NCI-H446 (cell line): Measurements from ENCODE around the gene FBRS.
"Not testable (repeated sequence)": the region's sequence is repeated elsewhere in the genome, so short reads cannot be mapped to it uniquely, and the experiment has no call there.

Experiments
- DNase-seq, 2 experiments: peaks; one replicate each; lab custom pipeline; 2025; lab: John Stamatoyannopoulos, UW

Gene FBRS

DNA sequence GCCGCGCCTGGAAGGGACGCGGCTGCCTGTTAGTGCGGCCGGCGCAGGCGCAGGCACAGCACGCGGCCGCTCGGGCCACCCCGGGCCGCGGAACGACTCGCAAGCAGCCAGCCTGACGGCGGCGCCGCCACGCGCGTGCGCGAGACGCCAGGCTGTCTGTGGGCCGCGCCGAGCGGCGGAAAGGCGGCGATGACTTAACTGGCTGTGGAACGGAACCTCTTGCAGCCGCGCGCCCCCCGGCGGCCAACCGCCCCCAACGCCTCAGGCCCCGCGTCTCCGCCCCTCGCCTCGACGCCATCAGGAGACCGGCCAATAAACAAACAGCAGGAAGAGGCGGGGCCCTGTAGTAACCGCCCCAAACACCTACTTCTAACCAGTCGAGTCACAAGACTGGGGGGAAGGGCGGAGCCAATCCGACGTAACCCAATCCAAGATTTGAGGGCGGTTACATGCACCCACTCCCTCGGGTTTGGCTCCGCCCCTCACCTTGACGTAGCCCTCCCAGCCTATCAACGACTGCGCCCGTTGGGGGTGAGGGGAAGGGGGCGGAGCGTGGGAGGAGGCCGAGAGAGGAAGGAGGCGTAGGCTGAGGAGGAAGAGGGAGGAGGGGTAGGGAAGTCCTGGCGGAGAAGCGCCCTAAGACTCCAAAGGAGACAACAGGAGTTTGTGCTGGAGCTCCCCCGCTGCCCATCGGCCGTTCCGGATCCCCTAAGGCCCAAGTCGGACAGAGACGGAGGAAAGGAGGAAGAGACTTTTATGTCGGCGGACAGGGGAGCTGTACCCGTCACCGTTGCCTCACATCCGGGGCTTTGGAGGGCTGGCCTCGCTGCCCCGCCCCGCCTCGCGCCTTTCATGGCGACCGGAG, at the start of gene FBRS:
FBRS (plus strand) TSS at position 566 of the 865 bp plus-strand sequence. CDS start 1,088 bp downstream, outside the sequence.
- peak; percentile 99 to 100 for DNase-seq

DNA sequence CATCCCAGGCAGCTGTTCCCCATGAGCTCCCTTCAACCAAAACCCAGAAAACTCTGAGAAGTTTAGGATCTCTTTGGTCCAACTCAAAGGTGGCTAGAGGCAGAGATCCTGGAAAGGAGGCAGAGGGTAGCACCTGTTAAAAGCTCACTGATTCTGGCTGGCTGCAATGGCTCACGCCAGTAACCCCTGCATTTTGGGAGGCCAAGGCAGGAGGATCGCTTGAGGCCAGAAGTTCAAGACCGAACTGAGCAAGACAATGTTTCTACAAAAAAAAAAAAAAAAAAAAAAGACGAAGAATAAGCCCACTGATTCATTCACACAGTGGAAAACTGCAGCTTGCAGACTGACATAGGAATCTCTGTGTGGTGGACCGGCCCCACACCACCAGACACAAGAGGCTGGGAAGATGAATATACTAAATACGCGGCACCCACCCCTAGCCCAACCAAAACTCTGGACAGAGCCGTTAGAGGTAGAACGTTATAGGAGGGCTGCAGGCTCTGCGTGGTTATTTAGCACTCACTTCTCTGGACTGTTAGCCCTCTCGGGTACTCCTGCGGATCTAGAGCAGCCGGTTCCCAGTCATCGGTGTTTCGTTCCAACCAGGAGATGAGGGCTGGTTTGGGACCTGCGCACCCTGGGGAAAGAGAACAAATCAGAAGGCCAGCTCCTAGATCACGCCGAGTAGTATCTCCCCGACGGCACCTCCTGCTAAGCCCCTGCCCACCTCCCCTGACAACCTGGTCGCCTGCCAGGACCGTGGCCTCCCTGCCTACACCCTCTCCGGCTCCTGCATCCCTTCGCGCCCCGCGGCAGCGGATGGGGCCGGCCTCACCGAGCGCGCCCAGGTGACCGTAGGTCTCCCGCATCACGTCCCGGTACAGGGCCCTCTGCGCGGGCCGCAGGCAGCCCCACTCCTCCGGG, 49.0 kb upstream of the FBRS start:
- peak in 1 of 2 experiments; percentile 23 for DNase-seq

DNA sequence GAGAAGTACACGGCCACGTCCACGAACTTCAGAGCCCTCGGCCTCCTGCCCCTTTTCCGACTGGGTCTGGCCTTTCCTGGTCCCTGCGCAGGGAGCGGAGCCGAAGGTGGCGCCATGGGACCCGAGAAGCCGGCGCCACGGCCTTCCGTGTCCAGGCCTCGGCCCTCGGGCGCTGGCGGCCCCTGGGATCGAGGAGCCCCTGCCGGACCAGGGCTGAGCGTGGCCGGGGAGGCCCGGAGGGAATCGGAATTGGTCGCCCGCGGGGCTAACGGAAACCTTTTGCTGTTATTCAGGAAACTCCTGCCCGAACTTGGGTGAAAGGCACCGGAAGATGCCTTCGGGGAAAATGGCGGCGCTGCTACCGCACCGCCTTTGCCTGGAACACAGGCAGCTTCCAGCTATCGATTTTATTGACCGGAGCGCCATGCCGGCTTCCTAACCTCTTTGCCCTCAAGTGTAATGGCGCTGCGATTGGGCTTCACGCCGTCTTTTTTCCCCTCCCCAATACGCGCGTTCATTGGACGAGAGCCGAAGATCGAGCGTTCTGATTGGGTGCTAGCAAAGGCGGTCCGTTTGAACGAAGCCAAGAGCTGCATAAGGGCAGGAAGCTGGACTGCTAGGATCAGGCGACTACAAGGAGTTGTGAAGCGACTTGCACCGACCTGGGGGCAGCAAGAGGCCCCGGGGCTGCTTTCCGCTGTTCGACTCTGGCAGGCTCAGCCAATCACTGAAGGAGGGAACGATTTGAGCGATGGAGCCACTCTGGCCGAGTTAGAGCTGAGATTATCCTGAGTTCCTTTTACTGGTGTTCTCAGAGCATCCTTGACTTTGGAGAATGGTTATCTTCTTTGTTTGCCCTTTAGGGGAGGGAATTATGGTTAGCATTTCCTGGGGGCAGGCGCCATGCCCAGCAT, 48.0 kb upstream of the FBRS start, which contains the start of gene ZNF689:
ZNF689 (minus strand) TSS at position 464 of the 914 bp plus-strand sequence; CDS start at position 116, 348 bp downstream.
- peak; percentile 94 to 98 for DNase-seq

DNA sequence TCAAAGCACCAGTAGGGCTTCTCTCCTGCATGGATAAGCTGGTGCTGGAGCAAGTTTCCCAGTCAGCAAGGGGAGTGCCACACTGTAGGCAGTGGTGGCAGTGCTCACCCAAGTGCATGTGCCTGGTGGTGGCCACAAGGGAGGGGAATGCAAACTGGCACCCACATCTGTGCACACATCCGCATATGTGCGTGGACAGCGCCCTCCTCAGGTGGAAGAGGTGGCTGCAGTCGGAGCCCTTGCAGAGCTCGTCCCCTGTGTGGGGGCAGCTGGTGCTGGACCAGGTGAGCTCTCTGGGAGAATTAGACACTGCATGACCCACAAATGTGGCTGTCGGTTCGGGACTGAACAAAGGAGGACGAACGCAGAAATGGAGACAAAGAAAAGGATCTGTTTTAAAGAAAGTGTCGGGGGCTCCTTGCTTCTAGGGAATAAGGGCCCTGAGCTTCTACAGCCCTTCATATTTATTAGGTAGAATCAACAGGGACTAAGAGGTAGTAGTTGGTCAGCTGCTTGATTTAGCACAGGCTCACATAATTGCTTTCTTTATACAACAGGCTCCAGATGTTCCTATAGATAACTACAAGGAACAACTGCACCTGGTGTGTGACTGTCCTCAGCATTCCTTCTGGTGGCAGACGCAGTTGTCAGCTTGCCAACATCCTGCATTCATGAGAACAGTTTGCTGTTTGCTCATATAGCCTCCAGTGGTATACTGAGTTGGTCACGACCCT, 42.7 kb upstream of the FBRS start:
- DNase-seq: peak in 1 of 2 experiments; percentile 29

DNA sequence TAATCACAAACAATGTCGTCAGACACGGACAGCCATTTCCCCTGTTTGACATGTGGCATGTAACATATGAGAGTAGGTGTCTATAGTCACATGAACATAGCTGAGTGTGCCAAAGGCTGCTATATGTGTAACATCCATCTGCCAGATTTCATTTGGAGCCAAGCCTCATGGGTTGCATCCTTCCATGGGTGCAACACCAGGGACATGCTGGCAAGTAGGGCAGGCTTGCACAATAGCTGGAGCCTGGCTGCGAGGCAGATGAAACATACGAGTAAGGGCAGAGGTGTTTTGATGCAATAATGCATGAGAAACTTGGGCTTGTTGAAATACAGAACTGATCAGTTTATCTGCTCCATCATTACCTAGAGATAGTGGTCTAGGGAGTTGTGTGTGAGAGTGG, 39.0 kb upstream of the FBRS start:
- DNase-seq: peak in 1 of 2 experiments; percentile 74

DNA sequence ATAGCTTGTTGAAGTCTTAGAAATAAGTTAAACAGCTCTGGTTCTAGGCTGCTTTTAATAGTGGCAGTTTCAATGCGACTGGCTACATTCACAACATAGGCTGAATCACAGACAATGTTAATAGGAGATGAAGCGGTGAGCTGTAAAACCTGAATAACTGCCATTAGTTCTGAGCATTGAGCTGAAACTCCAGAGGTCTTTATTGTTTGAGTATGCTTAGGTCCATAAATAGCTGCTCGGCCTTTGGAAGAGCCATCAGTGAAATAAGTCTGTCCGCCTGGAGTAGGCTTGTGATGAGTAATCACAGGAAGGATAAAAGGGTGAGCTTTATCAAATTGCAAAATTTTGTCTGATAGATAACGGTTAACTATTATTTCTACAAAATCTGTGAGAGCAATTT, 38.6 kb upstream of the FBRS start:
- no peak for DNase-seq

DNA sequence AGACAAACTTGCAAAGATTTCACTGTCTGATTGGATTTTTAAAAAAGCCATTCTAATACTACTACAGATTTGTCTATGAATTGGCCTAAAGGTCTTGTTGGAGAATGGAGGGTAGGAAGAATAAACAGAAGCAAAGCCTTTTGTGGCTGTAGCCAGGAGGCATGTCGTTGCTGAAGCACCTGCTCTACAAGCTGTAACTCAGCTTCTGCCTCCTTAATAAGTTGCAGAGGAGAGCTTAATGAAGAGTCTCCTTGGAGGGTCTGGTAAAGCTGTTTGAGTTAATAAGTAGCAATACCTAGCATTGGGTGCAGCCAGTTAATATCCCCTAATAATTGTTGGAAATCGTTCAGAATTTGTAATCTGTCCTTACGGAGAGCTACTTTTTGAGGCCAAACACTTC, 38.1 kb upstream of the FBRS start:
- DNase-seq: no peak

DNA sequence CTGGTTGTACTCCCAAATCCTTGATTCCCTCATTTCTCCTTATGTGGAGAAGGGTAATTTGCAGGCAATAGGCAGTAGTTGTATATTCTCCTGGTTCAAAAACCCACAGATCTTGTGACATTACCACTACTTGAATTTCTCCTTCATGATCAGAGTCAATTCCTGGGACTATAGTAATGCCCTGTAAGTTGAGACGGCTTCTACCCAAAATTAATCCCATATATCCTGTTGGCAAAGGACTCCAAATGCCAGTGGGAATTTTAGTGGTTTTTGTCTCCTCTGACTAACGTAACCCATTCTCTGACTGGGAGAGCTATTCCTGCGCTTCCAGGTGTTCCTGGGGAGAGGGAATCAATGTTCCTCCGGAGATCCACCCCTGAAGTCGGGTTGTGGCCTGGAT, 36.5 kb upstream of the FBRS start:
- no peak for DNase-seq

DNA sequence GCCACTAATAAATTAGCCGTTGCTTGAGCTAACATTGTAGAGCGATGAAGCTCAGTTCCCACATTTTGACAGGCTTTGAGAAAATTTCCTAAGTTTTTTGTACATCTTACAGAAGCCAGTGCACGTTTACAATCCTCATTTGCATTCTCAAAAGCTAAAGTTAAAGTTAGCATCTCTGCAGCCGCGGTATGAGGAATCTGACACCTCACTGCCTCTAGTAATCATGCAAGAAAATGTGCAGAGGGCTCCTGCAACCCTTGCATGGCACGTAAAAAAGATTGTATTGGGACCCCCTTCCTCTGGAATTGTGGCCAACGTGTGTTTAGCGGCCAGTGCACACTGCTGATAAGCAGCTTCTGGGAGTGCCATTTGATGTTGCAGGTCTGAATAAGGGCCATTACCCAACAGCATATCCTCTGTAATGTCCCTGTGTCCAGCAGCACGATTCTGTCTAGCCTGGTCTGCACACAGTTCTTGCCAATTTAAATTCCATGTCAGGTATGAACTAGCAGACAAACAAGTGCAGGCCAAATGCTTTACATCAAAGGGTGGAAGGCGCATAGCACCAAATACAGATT, 35.7 kb upstream of the FBRS start:
- no peak for DNase-seq

DNA sequence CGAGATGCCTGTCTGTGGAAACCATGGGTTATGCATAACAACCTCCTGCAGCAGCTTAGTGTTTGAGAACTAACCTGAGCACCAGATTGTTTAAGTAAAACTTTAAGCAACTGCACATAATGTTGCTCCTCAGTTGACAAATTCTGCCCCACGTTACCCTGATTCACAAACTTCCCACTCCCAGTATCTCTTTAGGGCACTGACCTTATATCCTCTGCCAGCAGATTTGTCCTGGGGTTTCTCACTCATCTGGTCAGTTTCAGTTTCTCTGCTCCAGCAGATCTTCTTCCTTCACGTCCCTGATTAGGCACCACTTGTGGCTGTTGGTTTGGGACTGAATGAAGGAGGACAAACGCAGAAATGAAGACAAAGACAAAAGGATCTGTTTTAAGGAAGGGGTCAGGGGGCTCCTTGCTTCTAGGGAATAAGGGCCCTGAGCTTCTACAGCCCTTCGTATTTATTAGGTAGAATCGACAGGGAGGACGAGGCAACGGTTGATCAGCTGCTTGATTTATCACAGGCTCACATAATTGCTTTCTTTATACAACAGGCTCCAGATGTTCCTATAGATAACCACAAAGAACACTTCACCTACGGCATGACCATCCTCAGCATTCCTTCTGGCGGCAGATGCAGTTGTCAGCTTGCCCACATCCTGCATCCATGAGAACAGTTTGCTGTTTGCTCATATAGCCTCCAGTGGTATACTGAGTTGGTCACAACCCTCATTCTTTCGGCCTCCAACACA, 34.5 kb upstream of the FBRS start:
- no peak for DNase-seq

DNA sequence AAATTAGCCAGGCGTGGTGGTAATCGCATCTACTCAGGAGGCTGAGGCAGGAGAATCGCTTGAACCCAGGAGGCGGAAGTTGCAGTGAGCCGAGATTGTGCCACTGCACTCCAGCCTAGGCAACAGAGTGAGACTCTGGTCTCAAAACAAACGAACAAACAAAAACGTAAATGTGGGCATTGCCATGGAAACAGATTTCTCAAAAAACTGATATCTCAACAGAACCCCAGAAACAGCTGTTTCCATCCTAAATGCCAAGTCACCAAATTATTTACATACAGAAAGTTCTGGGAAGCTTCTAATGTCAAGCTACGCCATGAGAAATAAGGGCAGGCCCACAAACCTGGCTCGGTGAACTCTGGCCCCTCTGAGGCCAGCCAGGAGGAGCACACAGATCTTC, 32.0 kb upstream of the FBRS start:
- no peak for DNase-seq

DNA sequence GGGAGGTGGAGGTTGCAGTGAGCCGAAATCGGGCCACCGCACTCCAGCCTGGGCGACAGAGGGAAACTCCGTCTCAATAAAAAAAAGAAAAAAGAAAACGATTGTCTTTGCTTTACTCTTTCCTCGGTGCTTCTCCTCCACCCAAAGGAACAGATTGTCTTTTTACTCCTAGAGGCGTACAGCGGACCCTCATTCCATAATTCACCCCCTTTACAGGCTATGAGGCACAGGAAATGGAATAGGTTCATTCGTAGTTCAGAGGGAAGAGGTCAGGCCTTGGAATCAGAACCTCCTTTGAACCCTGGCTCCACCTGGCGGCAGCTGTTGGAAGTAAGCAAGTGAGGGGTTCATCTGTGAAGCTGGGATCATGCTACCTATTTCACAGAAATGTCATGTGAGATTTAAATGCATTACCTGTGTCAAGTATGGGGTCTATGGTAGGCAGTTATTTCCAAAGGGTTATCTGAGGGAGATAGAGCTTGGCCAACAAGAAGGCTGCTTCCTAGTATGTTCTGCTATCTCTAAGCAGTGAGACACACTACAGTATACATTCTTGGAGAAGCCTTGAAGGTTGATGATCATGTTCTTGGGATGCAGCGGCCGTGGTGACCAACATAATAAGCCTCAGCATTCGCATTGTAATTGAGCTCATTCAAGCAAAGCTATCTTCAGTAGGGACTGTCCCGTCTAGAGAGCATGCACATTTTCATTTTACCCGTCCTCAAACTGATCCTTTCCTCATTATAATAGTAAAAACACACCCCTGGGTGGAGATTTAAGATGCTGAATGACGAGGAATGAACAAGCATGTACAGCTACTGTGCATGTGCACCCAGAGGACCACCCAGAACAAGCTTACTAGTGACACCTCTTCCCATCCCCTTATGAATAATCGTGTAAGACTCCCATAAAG, 29.3 kb upstream of the FBRS start:
- DNase-seq: peak; percentile 27 to 80

DNA sequence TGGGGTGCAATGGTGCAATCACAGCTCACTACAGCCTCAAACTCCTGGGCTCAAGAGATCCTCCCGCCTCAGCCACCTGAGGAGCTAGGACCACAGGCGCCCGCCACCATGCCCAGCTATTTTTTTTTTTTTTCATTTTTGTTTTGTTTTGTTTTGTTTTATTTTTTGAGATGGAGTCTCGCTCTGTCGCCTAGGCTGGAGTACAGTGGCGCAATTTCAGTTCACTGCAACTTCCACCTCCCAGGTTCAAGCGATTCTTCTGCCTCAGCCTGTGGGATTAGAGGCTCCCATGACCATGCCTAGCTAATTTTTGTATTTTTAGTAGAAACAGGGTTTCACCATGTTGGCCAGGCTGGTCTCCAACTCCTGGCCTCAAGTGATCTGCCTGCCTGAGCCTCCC, 25.8 kb upstream of the FBRS start:
- not testable (repeated sequence) for DNase-seq

DNA sequence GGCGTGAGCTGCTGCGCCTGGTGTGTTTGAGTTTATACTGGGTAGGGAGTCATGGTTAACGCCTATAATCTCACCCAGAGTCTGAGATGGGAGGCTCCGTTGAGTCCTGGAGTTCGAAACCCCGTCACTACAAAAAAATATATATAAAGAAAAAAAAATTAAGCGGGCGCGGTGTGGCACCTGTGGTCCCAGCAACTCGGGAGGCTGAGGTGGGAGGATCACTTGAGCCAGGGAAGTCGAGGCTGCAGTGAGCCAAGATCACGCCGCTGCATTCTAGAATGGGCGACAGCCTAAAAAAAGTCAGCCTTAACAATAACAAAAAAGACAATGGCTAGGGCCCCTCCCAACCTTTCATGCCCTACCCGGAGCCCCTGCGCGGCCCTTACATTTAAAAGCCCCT, 24.7 kb upstream of the FBRS start:
- no peak for DNase-seq

DNA sequence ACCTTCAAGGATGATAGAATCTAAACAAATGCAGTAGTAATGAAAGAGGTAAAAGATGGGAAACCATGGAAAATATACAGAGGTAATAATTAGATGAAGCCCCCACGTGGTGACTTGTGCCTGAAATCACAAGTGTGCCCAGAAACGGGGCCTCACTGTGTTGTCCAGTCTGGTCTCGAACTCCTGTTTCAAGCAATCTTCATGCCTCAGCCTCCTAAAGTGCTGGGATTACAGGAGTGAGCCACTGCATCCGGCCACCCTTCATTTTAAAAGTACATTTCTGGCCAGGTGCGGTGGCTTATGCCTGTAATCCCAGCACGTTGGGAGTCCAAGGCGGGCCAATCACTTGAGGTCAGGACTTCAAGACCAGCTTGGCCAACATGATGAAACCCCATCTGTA, 21.6 kb upstream of the FBRS start:
- DNase-seq: no peak

DNA sequence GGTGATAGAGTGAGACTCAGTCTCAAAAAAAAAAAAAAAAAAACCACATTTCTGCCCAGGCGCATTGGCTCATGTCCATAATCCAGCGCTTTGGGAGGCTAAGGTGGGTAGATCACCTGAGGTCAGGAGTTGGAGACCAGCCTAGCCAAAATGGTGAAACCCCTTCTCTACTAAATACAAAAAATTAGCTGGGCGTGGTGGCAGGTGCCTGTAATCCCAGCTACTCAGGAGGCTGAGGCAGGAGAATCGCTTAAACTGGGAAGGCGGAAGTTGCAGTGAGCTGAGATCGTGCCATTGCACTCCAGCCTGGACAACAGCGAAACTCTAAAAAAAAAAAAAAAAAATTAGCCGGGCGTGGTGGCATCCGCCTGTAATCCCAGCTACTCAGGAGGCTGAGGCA, 21.1 kb upstream of the FBRS start:
- DNase-seq: not testable (repeated sequence)

DNA sequence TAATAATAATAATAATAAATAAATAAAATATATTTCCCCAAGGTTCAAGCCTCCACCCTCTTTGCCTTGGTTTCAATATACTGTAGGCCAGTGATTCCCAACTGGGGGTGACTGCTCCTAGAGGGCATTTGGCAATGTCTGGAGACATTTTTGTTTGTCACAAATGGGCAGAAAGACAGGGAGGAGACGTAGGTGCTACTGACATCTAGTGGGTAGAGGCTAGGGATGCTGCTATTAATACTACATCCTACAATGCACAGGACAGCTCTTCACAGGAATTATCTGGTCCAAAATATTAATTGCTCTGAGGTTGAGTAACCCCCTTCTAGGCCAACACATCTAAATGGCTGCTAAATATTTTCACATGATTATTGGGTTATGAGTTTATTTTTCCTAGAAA, 20.3 kb upstream of the FBRS start:
- peak; percentile 53 to 60 for DNase-seq

DNA sequence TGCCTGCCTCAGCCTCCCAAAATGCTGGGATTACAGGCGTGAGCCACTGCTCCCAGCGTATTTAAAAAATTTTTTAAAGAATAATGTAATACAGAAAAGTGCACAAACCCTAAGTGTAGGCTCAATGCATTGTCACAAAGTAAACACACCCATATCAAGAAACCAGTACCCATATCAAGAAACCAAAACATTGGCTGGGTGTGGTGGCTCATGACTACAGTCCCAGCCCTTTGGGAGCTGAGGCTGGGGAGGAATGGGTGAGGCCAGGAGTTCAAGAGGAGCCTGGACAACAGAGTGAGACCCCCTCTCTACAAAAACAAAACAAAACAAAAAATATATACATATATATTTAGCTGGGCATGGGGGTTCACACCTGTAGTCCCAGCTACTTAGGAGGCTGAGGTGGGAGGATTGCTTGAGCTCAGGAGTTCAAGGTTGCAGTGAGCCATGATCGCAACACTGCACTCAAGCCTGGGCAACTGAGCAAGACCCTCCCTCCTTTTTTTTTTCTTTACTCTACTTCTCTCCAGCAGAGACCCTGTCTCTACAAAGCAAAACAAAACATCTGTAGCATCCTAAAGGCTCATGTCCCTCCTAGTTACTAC, 16.8 kb upstream of the FBRS start:
- no peak for DNase-seq
